Peyer's patch (tissue), 4 donors: ENCODE data around the gene GTF2H4. TPM values are rescaled to one million over a fixed set of nuclear protein-coding genes. Genes with fewer than 3 reads are reported as not detected.

ENCODE experiments used
- DNase-seq, 3 donors: peaks; one replicate each; pipeline ENCODE4 v3.0.0-alpha.2; 2017 to 2019
- H3K27ac ChIP-seq, 4 donors: fragments of 200-600 bp; sonication (generic); one replicate each; pipeline ENCODE4 v1.5.1; 2016 to 2019
- H3K27me3 ChIP-seq, 2 donors: fragments of 200-600 bp; sonication (generic); one replicate each; pipeline ENCODE4 v1.5.1; 2019
- H3K36me3 ChIP-seq, 3 donors: fragments of 200-600 bp; sonication (generic); one replicate each; pipeline ENCODE4 v1.5.1; 2016 to 2019
- H3K4me1 ChIP-seq, 4 donors: fragments of 200-600 bp; sonication (generic); one replicate each; pipeline ENCODE4 v1.5.1; 2016 to 2019
- H3K4me3 ChIP-seq, 4 donors: fragments of 200-600 bp; sonication (generic); 1 replicate in 3 of 4; 2 replicates in 1 of 4; pipeline ENCODE4 v1.5.1; 2016 to 2019; ENCODE audit warnings: mild to moderate bottlenecking in 1 of 4
- H3K9me3 ChIP-seq, 4 donors: fragments of 200-600 bp; sonication (generic); one replicate each; pipeline ENCODE4 v1.5.1; 2016 to 2019; ENCODE audit warnings: mild to moderate bottlenecking in 1 of 4
- CTCF ChIP-seq, 6 experiments: fragments of 450-650 bp in 4 of 6; fragments of 200-600 bp in 2 of 6; sonication (generic) in 1 of 6; IDR thresholded peaks; one replicate each; pipeline ENCODE4 v1.5.1; 2017 to 2019; ENCODE audit warnings: antibody characterized with exemption in 6 of 6, mild to moderate bottlenecking in 3 of 6, moderate library complexity in 1 of 6
- POLR2A ChIP-seq, 2 donors: fragments of 450-650 bp; IDR thresholded peaks; one replicate each; pipeline ENCODE4 v1.5.1; 2017; ENCODE audit warnings: antibody characterized with exemption in 2 of 2, mild to moderate bottlenecking in 2 of 2, moderate library complexity in 2 of 2
- total RNA-seq, 4 donors: library from RNA; depleted of rRNA; stranded (reverse); fragments of >200 nt; gene quantifications; one replicate each; pipeline ENCODE4 v1.1.0, GENCODE V29; 2016

The GTF2H4 gene
- total RNA-seq, 4 donors from 2014 or later, result 10.7 to 21.3 (median 17.0) TPM

- Histone ChIP-seq H3K36me3 (no peaks in the 10 kb centered on the region), H3K4me1 (peaks cover 3 to 49% (median 26%) of the 10 kb centered on the region in 4 donors), H3K27me3 (no peaks in the 10 kb centered on the region), H3K9me3 (no peaks in the 10 kb centered on the region), H3K4me3 (no peak overlapping the region), H3K27ac (peak overlapping the region in 1 of 4 donors; percentile 92)
- peak in 2 of 3 donors; percentile 40 to 45 for DNase-seq
- TF ChIP-seq CTCF (IDR thresholded peaks at IDR 0.05) (no peak), POLR2A (IDR thresholded peaks at IDR 0.05) (no peak)
Observed at GRCh38 chr6:30881392-30882203, 26.4 kb upstream of the GTF2H4 start.

- peak in 1 of 3 donors; percentile 46 for DNase-seq
- peaks cover 3 to 45% (median 26%) of the 10 kb centered on the region in 4 donors for H3K4me1 ChIP-seq
- peak overlapping the region; percentile 88 to 94 (median 92) for H3K27ac ChIP-seq
- H3K27me3 ChIP-seq, result no peaks in the 10 kb centered on the region
- no peaks in the 10 kb centered on the region for H3K9me3 ChIP-seq
- peak overlapping the region in 2 of 4 donors; percentile 65 to 85 for H3K4me3 ChIP-seq
- no peaks in the 10 kb centered on the region for H3K36me3 ChIP-seq
- TF ChIP-seq CTCF (IDR thresholded peaks at IDR 0.05) (no peak), POLR2A (IDR thresholded peaks at IDR 0.05) (no peak)
Observed at GRCh38 chr6:30882204-30882758, 25.7 kb upstream of the GTF2H4 start.

GRCh38 chr6:30882759-30883684, 25.0 kb upstream of the GTF2H4 start:
- Histone ChIP-seq H3K4me3 (peak overlapping the region; percentile 65 to 93 (median 87)), H3K9me3 (no peaks in the 10 kb centered on the region), H3K36me3 (no peaks in the 10 kb centered on the region), H3K27me3 (no peaks in the 10 kb centered on the region), H3K27ac (peak overlapping the region; percentile 88 to 94 (median 92)), H3K4me1 (peaks cover 3 to 39% (median 26%) of the 10 kb centered on the region in 4 donors)
- DNase-seq, result peak; percentile 87 to 89 (median 88)
- peak in 1 of 2 donors; percentile 46 for TF ChIP-seq POLR2A (IDR thresholded peaks at IDR 0.05)
- TF ChIP-seq CTCF (IDR thresholded peaks at IDR 0.05), result no peak

DNA sequence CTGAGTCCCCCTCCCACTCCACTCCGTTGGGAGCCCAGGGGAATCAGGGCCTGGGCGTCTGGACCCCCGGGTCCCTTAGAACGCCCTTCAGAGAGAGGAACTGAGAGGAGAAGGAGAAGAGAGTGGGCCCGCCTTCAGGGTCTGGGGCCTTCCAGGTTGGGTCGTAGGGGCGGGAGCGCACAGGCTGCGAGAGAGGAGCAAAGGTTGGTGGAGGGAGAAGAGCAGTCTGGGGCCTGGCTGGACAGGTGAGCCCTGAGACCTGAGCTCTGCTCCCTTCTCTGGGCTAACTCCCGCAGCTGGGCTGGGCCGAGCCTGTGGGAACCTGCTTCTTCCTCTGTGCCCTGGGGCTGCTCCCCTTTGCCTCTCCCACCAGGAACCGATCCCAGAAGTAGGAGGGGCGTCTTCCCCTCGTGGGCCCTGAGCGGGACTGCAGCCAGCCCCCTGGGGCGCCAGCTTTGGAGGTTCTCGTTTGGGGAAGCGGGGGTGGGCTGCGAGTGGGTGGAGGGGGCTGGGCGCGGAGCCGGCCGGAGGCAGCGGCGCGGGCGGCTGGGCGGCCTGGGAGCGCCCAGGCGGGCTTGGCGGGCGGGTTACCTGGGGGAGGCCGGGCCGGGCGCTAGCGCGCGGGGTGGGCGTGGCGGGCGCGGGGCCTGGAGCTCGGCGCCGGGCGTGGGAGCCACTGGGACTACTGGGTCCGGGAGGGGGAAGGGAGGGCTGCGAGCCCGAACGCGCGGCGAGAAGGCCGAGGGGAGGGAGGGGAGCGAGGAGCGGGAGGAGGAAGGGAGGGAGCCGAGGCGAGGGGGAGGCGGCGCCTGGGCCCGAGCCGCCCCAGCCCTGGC, 24.1 kb upstream of the GTF2H4 start, which contains the start of gene DDR1:
Gene DDR1 (plus strand): TSS at position 835 of the 836 bp plus-strand sequence. CDS start 4,211 bp downstream, outside the sequence.
- H3K9me3 ChIP-seq, result no peaks in the 10 kb centered on the region
- H3K4me1 ChIP-seq, result peaks cover 3 to 38% (median 26%) of the 10 kb centered on the region in 4 donors
- TF ChIP-seq CTCF (IDR thresholded peaks at IDR 0.05) (peak in 1 of 6 experiments; percentile 5), POLR2A (IDR thresholded peaks at IDR 0.05) (peak; percentile 60 to 63)
- DNase-seq, result peak; percentile 57 to 89 (median 84)
- peak within 1 kb of the TSS; percentile 65 to 93 (median 87) for H3K4me3 ChIP-seq
- H3K27ac ChIP-seq, result peak within 1 kb of the TSS; percentile 88 to 94 (median 92)
- H3K36me3 ChIP-seq, result peaks cover 0 to 6% (median 0%) of the 10 kb centered on the region in 3 donors
- no peaks in the 10 kb centered on the region for H3K27me3 ChIP-seq
